Ishikawa (cell line): ENCODE results near the gene GHRHR.

Source experiments
- CEBPB ChIP-seq: IDR thresholded peaks from 2 replicates; pipeline ENCODE4 v1.6.1; 2012
- CREB1 ChIP-seq: IDR thresholded peaks from 2 replicates; pipeline ENCODE4 v1.6.1; 2012; ENCODE audit warnings: low read depth
- EGR1 ChIP-seq: IDR thresholded peaks from 2 replicates; pipeline ENCODE4 v1.6.1; 2012
- EP300 ChIP-seq: IDR thresholded peaks from 2 replicates; pipeline ENCODE4 v1.6.1; 2012; ENCODE audit warnings: borderline replicate concordance
- FOXM1 ChIP-seq: IDR thresholded peaks from 2 replicates; pipeline ENCODE4 v1.6.1; 2012; ENCODE audit warnings: low read depth, borderline replicate concordance
- NFIC ChIP-seq: IDR thresholded peaks from 2 replicates; pipeline ENCODE4 v1.6.1; 2012
- RAD21 ChIP-seq: IDR thresholded peaks from 2 replicates; pipeline ENCODE4 v1.6.1; 2012; ENCODE audit warnings: low read depth
- TAF1 ChIP-seq: IDR thresholded peaks from 2 replicates; pipeline ENCODE4 v1.6.1; 2012; ENCODE audit warnings: low read depth, mild to moderate bottlenecking
- TCF12 ChIP-seq: IDR thresholded peaks from 2 replicates; pipeline ENCODE4 v1.6.1; 2012; ENCODE audit warnings: low read depth
- TEAD4 ChIP-seq: IDR thresholded peaks from 2 replicates; pipeline ENCODE4 v1.6.1; 2012
- YY1 ChIP-seq: IDR thresholded peaks from 2 replicates; pipeline ENCODE4 v1.6.1; 2012; ENCODE audit warnings: low read depth
- ZBTB7A ChIP-seq: IDR thresholded peaks from 2 replicates; pipeline ENCODE4 v1.6.1; 2012; ENCODE audit warnings: low read depth
- TF ChIP-seq, protein P1 (sequence below): IDR thresholded peaks from 2 replicates; pipeline ENCODE4 v1.6.1; 2012
- TF ChIP-seq, protein P2 (sequence below): IDR thresholded peaks from 2 replicates; pipeline ENCODE4 v1.6.1; 2012; ENCODE audit warnings: low read depth, mild to moderate bottlenecking
- TF ChIP-seq, protein P3 (sequence below): IDR thresholded peaks from 2 replicates; pipeline ENCODE4 v1.6.1; 2012

The GHRHR gene

DNA sequence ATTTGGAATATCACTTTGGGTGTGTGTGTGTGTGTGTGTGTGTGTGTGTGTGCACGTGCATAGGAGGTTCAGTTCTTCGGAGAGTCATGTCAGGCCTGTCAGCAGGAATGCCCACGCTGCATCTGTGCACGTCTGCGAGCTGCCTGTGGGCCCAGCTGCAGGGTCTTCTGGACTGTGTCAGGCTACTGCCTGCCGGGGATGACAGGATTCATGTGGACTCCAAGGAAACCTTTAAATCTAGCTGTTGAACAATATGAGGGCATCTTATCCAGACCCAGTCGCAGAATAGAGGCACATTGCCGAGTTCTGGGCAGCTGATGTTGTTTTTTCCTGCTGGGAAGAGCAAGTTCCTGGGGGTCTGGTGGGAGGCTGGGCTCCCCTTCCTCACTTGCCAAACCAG is 33.1 kb upstream of the GHRHR start:
- TF ChIP-seq TEAD4 (no peak), NFIC (no peak), TCF12 (no peak), FOXM1 (no peak), ZBTB7A (no peak), EGR1 (no peak), EP300 (no peak), CEBPB (no peak), RAD21 (no peak), CREB1 (no peak)
- TF ChIP-seq, protein P1, sequence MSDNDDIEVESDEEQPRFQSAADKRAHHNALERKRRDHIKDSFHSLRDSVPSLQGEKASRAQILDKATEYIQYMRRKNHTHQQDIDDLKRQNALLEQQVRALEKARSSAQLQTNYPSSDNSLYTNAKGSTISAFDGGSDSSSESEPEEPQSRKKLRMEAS: no peak
- TF ChIP-seq, protein P2, sequence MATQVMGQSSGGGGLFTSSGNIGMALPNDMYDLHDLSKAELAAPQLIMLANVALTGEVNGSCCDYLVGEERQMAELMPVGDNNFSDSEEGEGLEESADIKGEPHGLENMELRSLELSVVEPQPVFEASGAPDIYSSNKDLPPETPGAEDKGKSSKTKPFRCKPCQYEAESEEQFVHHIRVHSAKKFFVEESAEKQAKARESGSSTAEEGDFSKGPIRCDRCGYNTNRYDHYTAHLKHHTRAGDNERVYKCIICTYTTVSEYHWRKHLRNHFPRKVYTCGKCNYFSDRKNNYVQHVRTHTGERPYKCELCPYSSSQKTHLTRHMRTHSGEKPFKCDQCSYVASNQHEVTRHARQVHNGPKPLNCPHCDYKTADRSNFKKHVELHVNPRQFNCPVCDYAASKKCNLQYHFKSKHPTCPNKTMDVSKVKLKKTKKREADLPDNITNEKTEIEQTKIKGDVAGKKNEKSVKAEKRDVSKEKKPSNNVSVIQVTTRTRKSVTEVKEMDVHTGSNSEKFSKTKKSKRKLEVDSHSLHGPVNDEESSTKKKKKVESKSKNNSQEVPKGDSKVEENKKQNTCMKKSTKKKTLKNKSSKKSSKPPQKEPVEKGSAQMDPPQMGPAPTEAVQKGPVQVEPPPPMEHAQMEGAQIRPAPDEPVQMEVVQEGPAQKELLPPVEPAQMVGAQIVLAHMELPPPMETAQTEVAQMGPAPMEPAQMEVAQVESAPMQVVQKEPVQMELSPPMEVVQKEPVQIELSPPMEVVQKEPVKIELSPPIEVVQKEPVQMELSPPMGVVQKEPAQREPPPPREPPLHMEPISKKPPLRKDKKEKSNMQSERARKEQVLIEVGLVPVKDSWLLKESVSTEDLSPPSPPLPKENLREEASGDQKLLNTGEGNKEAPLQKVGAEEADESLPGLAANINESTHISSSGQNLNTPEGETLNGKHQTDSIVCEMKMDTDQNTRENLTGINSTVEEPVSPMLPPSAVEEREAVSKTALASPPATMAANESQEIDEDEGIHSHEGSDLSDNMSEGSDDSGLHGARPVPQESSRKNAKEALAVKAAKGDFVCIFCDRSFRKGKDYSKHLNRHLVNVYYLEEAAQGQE: no peak

DNA sequence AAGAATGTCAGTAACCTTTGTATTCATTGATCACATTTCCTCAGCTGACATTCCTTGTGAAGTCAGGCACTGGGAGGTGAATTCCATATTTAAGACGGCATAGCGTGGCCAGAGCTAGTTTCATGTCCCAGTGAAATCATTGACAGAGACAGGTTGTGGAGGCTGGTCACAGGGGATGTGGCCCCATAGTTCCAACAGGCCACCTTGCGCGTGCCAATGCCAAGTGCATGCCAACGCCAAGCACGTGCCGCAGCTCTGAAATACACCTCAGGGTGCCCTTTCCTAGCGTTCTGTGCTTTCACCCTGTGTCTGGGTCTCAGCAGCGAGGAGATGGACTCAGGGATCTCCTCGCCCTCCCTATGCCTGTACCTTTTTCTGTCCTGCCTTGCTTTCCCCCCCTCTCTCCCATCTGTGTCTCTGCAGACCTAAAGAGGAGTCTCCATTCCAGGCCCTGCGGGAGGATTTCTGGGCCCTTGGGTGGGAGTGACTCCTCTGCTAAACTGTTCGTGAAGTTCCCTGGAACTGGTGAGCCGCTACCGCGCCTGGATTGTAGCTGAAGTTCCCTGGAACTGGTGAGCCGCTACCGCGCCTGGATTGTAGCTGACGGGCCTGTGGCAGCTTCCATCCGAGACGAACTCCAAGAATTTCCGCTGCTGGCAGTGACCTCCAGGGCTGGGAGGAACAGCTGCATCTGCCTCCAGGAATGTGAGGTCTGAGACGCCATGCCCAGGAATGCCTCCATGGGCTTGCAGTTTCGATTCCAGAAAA is 32.4 kb upstream of the GHRHR start:
- no peak for TF ChIP-seq TCF12
- TF ChIP-seq FOXM1: no peak
- TF ChIP-seq, protein P2: no peak
- TF ChIP-seq YY1: no peak
- TF ChIP-seq TEAD4: no peak
- TF ChIP-seq NFIC: no peak
- no peak for TF ChIP-seq RAD21
- TF ChIP-seq, protein P1: no peak
- TF ChIP-seq TAF1: no peak
- TF ChIP-seq ZBTB7A: no peak
- TF ChIP-seq, protein P3, sequence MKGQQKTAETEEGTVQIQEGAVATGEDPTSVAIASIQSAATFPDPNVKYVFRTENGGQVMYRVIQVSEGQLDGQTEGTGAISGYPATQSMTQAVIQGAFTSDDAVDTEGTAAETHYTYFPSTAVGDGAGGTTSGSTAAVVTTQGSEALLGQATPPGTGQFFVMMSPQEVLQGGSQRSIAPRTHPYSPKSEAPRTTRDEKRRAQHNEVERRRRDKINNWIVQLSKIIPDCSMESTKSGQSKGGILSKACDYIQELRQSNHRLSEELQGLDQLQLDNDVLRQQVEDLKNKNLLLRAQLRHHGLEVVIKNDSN: no peak
- TF ChIP-seq EP300: no peak
- TF ChIP-seq EGR1: no peak
- no peak for TF ChIP-seq CEBPB
- TF ChIP-seq CREB1: no peak

DNA sequence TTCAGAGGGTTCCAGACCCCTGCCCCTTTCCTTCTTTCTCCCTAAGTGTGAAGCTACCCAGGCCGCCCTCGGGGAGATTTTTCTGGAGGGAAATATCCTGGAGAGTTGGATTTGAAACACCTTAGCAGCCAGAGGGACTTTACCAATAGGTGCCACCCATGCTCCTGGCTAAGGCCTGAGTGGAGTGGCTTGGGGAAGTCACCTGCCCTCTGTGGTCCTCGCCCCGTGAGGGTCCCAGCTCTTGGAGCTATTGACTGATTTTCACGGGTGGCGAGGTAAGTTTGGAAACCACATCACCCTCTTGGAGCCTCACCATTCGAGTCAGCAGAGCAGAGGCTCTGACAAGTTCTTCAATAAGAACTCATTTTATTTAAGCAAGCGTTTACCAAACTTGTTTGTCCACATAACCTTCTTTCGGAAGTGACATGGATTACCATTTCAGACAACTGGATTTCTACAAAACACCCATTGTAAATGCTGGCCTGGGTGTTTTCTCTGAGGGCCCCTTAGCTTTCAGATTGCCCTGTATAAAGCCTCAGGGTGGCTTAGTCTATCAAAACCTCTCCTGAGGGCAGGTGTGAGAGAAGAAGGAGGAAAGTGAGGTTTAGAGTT is 31.7 kb upstream of the GHRHR start:
- TF ChIP-seq TAF1 (no peak), NFIC (no peak), EGR1 (no peak), FOXM1 (no peak), RAD21 (no peak), YY1 (no peak), EP300 (no peak), CREB1 (no peak), TCF12 (no peak), TEAD4 (no peak), CEBPB (no peak), ZBTB7A (no peak)
- TF ChIP-seq, protein P2: no peak
- TF ChIP-seq, protein P1: no peak
- TF ChIP-seq, protein P3: no peak
